HG03432 (cell line): ENCODE results near the gene FST.

ENCODE experiments used
- ATAC-seq: cut with Tn5 transposase; IDR thresholded peaks from one replicate; pipeline ENCODE4 v1.9.1; 2021; ENCODE audit warnings: mild to moderate bottlenecking, moderate library complexity; ENCODE audit not compliant: unreplicated experiment

The FST gene

DNA sequence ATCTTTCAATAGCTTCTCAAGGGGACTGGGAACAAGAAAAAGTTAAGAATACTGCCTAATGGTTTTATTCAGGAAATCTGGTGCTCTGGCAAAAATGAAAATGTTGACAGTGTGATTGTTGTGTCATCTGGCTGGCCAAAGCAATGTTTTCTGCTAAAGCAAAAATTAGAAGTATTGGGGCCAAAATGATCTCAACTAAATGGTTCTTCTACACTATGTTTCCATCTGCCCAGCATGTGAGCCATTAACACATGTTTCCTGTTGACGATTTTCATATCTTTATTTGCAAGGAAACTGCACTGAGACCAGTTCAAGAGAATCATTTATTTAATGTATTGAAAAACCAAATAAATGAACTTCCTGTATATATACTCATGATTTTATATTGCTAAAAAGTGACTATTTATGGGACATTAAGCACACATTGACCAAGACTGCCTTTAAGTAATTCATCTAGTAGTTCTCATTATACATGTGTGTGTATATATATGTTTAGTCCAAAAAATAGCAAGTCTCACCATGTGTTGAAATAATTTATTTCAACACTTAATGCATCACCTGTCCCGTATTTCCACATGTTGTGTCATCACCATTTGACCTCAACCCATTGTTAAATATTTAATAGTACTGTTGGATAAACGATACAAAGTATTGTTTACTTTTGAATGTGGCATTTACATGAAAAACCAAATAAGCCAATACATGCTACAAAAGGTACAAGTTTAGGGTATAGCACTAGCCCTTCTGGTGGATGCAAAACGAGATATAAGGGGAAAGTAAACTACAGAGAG is 7.5 kb upstream of the FST start:
- ATAC-seq = no peak

DNA sequence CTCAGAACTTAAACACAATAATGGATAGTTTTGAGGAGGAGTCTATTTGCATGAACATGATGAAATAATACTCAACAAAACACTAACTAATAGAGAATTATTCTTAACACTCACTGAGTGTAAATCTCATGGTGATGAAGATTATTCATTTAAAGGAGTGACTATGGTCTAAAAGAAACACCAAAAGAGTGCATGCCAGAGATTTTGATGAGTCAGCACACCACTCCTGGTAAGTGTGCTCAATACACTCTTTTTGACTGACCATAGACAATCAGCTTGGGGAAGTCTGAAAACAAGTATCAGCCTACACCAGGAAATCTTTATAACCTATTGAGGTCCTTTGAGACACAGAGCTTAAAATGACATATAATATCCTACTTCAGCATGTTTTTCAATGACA is 6.8 kb upstream of the FST start:
- ATAC-seq = no peak

DNA sequence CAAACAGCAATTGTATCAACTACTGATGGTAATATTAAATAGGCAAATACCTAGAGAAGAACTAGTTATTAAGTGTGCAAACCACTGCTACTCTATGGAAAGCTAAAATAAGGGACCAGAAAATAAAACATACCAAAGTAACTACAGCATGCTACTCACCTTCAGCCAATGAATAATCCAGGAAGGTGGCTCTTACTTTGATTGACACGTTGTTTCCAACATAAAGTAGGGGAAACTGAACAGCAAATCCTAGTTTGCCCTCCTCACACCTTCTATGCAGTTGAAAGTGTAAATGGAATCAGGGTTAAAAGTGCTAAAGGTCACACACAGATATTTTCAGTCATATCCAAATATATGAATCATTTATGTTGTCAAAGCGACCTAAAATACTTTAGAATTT is 5.1 kb upstream of the FST start:
- no peak for ATAC-seq

DNA sequence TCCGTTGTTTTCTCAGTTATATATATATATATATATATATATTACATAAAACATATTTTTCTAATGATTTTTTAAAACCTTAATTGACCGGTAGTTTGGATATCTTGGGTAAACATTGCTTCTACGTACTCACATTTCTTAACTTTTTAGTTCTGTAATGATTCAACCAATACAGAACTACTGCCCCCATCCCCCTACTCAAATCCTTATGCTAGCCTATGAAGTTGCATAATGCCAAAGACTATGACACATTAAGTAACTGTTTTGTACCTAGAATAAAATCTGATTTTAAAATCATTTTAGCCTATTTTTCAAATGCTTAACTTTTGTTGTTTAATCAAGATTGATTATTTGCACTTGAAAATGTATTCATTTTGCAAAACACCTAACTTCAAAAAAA is 4.4 kb upstream of the FST start:
- no peak for ATAC-seq

DNA sequence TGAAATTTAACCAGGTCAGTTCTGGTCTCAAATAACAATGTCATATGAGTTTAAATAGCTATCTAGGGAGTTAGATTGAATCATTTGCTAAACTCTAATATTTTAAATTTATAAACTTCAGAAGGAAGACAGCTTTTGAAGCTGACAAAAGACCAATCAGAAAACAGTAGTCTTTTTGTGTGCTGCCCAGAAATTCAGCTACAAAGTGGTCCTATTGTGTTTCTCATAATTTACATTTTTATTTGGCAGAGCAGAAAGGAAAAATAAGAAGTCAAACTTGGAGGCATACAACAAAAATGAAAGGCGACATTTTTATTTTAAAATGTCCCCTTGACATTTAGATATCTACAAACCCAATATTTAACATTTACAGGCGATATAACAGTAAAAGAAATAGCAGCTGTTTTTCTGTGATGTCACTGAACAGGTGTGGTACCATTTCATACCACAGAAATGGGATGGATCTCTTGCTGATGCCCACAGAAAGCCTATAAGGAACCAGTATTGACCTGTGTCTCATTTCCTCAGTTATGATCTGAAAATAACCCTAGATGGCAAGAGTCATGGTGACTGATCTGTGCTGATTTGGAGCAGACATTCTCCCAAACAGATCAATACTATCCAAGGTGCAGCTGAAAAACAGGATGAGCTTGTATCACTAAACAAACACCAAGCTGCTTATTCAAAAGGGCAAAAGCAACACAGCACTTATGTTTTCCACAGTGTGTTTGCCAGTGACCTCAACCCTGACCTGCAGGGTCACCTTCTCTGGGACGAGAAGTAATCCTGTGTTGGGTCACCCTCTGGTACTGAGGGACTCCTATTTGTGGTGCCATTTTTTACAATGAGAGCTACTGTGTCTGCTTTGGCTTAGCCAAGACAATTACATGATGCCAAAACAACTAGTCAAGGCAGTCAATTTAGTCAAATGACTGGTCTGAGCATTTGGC is 3.6 kb upstream of the FST start:
- no peak for ATAC-seq

DNA sequence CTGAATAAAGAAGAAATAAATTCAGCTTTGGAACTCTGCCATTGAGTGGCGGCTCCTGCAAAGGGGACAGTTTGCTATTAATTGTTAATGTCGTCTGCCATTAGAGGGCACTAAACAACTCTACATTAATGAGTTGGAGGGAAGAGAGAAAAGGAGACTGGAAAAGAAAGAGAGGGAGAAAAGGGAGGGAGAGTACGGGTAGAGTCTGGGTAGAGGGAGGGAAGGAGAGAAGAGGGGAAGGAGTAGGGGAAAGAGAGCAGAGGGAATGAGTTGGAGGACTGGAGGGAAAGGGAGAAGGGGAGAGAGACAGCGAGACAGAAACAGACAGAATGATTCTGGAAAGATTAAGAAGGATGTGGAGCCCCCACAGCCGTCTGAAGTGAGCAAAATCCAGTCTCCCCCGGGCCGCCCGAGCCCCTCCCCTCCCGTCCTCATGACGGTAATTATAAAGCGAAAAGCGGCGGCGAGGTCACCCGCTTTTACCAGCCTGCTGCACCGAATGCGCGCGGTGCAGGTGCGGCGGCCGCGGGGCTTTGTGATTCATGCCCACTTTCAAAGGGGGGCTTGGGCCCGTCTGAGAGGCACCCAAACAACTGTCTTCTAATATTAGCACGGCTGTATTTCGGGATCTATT is 1.9 kb upstream of the FST start:
- ATAC-seq = peak; percentile 33

DNA sequence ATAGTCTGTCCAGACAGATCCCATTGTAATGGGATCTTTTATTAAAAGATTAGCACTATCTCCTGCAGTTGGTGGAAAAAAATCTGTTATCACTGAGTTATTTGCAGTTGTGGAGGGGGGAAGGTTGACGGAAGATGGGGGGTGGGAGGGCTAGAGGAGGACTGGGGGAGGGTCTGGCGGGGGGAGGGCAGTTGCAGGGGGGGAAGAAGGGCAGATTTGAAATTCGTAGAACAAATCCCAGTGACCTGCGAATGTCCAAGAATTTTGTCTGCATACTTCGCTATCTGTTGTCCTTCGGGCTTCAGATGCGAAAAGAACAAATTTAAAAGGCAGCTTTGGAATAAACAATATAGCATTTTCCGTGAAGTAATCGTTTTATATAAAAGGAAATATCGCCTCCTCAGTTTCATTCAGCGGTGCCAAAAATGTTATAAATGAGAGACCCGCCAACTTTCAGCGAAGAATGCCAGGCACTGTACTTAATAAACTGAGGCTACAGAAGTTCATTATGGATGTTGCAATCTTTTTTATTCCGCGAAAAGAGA is 1.3 kb upstream of the FST start:
- no peak for ATAC-seq

DNA sequence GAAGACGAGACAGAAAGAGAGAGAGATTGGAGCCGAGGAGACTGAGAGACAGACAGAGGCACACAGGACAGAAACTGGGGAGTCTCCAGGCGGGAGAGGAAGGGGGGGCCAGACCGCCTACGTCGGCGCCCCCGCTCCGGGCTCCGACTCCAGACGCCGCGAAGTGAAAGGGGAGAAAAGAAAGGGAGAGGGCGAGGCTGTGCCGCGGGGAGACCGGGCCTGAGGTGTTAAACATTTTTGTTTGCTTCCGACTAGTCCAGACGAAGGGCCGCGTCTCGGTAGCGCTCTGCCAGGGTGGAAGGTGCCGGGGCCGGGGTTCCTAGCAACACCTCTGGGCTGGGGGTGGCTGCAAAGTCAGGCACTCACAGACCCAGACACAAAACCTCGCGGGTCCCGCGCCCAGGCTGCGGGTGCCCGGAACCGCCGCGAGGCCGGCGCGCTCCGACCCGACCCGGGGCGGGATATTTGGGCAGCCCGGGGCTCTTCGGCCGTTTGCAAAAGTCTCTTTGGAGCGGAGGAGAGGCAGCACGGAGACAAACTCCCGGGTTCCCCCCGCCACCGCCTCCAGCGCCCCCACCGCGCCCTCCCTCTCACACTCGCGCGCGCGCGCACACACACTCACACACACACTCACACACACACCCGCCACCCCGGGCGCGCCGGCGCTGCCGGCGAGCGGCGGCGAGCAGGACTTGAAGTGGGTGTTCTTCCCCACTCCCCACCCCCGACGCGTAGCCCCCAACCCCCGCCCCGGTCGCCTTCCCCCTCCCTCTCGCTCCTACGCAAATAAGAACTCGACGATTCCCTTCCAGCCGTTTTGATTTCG is 626 bp upstream of the FST start:
- no peak for ATAC-seq

DNA sequence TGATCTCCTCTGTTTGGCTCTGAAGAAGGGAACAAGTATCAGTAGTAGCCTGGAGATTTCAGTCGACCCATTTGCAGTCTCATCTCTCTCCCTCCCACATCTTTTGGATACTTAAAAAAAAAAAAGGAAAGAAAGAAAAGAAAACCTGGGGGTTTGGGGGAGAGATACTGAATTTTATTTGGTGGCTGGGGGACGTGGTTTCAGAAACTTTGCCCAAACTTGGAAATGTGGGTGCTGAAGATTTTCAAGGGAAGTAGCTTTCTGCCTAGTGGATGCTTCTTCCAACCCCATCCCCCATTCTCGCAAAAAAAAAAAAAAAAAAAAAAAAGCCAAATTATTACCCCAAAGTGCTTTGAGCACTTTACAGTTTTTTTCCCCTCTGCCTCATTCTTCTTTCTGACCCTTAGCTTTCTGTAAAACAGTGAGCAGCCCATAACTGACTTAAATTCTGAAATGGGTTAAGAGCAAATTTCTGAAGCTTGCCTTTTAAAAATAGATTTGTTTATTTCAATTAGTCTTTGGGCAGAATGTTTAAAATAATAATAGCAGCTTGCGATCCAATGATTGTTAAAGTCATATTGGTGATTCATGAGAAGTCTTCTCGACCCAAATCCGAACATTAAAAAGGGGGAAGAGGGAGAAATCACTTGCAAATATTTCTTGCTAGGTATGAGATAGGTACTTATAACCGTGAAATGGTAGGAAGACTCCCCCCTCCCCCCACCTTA is 894 bp downstream of the FST start:
- ATAC-seq = no peak

DNA sequence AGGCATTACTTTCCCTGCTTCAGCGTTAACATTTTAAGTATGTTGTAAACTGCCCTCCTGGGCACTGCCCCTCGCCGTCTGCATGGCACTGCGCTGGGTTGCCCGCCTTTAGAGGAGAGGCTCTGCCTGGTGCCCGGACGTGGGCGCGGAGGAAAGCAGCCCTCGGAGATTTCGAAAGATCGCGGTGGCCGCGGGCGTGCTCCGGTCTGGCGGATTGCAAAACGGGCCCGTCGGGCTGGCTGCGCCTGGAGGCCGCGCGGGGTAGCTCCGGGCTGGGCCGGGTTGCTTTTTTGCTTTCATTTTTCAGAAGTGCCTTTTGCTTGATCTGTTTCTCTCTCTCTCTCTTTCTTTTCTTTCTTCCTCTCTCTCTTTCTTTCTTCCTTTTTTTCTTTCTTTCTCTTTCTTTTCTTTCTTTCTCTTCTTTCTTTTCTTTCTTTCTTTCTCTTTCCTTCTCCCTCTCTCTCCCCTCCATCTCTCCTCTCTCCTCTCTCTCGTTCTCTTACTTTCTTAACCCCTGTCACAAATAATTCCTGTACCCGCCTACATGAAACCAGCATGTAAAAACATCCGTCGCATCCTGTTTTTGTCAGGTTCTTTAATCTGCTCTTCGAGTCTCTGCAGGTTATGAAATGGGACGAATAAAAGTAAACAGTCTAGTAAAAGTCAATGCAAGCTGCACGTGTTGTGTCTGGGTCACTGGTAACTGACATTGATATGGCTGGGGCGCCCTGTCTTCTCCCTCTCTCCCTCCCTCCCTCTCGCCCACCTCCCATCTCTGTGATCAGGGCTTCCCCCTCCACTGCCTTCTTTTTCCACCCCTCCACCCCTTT is 1.7 kb downstream of the FST start:
- ATAC-seq = peak; percentile 68

DNA sequence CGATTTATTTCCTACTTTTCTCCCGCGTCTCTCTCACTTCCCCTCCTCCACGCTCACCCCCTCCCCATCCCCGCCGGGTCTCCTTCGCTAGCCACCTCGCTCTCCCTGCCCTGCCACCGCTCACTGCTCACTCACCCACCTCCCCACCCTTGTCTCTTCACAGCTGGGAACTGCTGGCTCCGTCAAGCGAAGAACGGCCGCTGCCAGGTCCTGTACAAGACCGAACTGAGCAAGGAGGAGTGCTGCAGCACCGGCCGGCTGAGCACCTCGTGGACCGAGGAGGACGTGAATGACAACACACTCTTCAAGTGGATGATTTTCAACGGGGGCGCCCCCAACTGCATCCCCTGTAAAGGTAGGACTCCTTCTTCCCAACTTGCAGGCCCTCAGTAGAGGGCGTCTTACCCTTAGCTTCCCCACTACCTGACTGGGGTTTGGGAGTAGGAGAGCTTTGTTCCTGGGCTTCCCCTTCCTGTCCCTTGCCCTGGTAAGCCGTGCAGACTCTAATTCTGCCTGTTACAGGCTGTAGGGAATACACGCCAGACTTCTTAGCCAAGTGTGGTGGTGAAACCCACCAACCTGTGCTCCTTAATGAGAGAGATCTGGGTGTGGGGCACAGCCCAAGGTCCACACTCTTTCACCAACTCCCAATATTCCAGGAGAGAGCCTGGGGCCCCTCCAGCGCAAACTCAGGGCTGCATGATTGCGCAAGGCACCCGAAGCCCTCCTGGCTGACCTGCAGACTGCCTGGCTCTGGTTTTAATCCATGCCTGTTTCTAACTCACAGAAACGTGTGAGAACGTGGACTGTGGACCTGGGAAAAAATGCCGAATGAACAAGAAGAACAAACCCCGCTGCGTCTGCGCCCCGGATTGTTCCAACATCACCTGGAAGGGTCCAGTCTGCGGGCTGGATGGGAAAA is 2.5 kb downstream of the FST start:
- peak; percentile 26 for ATAC-seq

DNA sequence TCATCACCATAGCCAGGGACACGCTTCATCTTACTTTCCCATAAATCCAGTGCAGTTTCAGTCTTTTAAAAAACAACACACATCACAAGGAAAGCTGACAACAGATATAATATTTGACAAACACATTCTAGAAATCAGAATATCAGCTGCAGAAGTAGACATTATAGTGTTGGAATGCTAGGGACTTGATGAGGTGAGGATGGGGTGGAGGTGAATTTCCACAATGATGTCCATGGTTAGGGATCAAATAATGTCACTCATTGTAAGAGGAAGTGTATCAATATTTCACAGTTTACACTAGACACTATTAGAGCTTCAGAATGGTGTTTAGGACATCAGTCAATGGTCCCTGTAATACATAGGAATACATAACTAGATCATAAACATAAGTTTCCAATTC is 7.0 kb downstream of the FST start:
- ATAC-seq = no peak

DNA sequence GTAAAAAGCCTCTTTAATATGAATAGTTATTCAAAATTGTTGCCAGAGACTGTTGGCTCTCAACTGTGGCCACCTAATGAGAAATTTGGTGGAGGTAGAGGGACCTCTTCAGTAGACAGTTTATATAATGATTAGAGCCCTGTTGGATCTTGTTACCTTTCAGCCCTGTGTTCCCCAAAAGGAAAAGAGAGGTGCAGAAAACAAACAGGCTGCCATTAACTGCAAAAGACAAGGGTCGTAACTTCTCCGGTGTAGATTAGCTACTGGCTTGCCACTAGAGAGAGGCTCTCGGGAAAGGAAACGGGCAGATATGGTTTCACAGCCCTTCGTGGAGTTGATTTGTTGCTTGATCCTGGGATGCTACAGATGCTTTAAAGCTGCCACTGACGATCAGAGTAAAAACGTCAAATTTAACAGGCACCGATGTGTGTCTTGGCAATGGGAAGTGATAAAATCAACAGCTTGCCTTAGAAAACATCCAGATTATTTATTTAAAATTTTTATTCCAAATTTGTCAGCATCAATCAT is 7.8 kb downstream of the FST start:
- ATAC-seq = no peak

DNA sequence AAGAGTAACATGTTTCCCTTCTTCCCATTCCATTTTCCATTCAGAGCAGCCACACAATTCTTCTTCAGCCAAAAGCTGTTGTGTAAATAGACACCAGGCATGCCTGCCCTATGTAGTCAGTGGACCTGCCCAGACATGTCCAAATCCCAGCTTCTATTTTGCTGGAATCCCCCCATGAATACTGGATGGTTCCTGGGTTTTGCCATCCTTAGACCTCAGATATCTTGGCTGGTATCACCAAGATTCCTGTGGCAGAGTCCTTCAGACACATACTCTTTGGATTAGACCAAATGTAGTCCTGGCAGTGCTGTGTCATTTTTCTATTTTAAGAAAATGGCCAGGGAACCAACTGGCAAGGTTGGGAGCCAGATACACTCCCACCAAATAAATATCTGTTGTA is 10.3 kb downstream of the FST start:
- no peak for ATAC-seq

DNA sequence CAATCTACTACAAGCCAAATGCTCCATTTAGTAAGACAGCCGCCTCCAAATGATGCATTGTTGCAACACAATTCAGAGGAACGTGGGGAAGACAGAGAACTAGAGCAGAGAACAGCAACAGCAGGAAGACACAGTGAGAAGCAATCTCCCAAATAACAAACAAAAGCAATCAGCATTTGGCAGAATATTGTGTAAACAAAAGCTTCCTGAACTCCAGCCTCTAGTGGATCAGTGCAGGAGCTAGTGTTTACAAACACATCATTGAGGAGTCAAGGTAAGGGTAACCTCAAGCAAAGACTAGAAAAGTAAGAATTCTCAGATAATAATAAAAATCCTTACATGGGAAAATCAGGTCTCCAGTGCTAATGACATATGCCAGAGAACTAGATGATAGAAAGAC is 20.6 kb downstream of the FST start:
- no peak for ATAC-seq

DNA sequence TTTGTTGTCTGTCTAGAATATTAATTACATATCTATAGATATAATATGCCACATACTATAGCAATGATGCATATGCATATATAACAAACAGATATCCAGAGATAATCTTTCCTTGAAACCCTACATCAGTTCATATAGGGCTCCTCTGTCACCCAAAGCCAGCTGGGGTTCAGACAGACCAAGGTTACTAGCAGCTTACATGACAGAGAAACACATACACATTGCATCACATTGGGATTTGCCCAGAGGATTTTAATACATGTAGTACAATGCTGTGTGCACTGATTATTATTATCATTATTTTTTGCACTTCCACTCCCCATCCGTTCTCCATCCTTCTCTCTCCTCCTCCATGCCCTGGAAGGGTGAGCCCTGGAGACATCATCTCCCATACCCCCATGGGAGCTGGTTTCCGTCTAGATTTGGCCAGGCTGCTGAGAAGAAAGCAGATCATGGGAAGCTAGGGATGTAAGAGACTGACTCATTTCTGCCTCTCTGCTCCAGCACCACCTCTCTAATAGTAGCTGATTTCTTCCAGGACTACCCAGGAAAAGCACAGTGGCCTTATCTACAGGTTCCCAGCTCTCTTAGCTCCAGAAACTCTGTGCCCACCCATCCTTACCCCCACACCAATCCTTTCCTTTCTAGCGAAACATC is 23.3 kb downstream of the FST start:
- no peak for ATAC-seq

DNA sequence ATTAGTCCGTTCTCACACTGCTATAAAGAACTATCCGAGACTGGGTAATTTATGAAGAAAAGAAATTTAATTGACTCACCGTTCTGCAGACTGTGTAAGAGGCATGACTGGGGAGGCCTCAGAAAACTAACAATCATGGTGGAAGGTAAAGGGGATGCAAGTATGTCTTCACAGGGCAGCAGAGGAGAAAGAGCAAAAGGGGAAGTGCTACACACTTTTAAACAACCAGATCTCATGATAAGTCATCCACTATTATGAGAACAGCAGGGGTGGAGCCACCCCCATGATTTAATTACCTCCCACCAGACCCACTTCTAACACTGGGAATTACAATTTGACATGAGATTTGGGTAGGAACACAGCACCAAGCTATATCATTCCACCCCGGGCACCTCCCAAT is 26.6 kb downstream of the FST start:
- ATAC-seq = no peak
